ENCODE results near the gene PANX3. TPM values are rescaled to one million over a fixed set of nuclear protein-coding genes. Genes with fewer than 3 reads are reported as not detected.

The PANX3 gene
- total RNA-seq, 1 donor from 2014 or later: not detected

Other genes with a start within 250 kb of the PANX3 start
- not detected for gene OR8B2, start 226.9 kb upstream of the PANX3 start, total RNA-seq
- not detected for gene OR8B3, start 212.4 kb upstream of the PANX3 start, total RNA-seq
- not detected for gene OR8B4, start 186.6 kb upstream of the PANX3 start, total RNA-seq
- not detected for gene OR8B8, start 165.7 kb upstream of the PANX3 start, total RNA-seq
- gene OR8B12, start 67.8 kb upstream of the PANX3 start, total RNA-seq: not detected
- not detected for gene OR8A1, start 41.4 kb upstream of the PANX3 start, total RNA-seq
- gene TBRG1, start 11.4 kb downstream of the PANX3 start, total RNA-seq: 23.3 TPM
- gene SIAE, start 62.3 kb downstream of the PANX3 start, total RNA-seq: 68.8 TPM
- 3.0 TPM for gene SPA17, start 62.5 kb downstream of the PANX3 start, total RNA-seq
- 5.0 TPM for gene NRGN, start 128.5 kb downstream of the PANX3 start, total RNA-seq
- gene VSIG2, start 140.8 kb downstream of the PANX3 start, total RNA-seq: 1.2 TPM
- gene ESAM, start 150.9 kb downstream of the PANX3 start, total RNA-seq: 40.0 TPM
- gene MSANTD2, start 189.0 kb downstream of the PANX3 start, total RNA-seq: 2.7 TPM

Measured in left ventricle myocardium inferior (tissue), 1 donor.